Measurements from ENCODE around the gene ABHD2.

The ABHD2 gene

DNA sequence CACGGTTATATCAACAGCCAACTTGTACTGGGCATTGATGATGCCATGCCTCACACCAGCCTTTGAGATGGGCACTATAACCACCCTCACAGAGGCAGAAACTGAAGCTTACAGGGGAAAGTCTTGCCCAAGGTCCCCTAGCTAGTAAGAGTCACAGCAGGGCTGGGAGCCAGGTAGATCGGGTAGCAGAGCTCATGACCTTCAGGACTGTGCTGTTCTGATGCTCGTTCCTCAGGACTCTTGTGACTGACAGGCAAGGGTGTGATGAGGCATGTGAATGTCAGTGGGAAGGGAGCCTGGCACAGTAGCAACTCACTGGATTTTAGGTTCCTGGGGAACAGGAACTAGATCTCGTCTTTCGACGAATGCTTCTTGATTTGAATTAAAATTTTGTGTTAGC lies 67.4 kb downstream of the ABHD2 start:
- intact Hi-C loops (cut with micrococcal nuclease) = no loop called here
- peaks cover 11% of the 10 kb centered on the region for H3K4me1 Mint-ChIP-seq (ENCODE audit: low read depth)
- H3K4me3 Mint-ChIP-seq = no peak overlapping the region
- H3K27ac Mint-ChIP-seq = no peak overlapping the region
- peaks cover 65% of the 10 kb centered on the region for H3K36me3 Mint-ChIP-seq (ENCODE audit: low read depth)
- H3K9me3 Mint-ChIP-seq = no peaks in the 10 kb centered on the region
- no peaks in the 10 kb centered on the region for H3K27me3 Mint-ChIP-seq

DNA sequence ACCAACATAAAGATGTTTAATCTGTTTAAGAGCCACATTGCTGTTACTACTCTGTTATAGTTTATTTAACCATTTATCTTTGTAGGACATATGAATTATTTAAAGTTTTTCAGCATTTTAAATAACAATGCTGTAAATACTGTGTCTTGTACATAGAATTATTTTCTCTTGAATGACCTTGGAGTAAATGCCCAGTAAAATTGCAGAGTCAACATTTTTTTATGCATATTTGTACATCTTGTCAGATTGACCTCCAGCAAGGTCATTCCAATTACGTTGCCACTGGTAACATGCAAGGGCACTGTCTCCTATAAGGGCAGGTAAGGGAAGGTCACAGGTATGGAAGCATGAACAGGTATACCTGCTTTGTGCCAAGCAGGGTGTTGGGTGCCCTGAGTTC lies 68.8 kb downstream of the ABHD2 start:
- no peaks in the 10 kb centered on the region for H3K4me1 Mint-ChIP-seq (ENCODE audit: low read depth)
- H3K27me3 Mint-ChIP-seq = no peaks in the 10 kb centered on the region
- no peak overlapping the region for H3K4me3 Mint-ChIP-seq
- H3K9me3 Mint-ChIP-seq = no peaks in the 10 kb centered on the region
- no peak overlapping the region for H3K27ac Mint-ChIP-seq
- intact Hi-C loops (cut with micrococcal nuclease) = no loop called here
- peaks cover 66% of the 10 kb centered on the region for H3K36me3 Mint-ChIP-seq (ENCODE audit: low read depth)

DNA sequence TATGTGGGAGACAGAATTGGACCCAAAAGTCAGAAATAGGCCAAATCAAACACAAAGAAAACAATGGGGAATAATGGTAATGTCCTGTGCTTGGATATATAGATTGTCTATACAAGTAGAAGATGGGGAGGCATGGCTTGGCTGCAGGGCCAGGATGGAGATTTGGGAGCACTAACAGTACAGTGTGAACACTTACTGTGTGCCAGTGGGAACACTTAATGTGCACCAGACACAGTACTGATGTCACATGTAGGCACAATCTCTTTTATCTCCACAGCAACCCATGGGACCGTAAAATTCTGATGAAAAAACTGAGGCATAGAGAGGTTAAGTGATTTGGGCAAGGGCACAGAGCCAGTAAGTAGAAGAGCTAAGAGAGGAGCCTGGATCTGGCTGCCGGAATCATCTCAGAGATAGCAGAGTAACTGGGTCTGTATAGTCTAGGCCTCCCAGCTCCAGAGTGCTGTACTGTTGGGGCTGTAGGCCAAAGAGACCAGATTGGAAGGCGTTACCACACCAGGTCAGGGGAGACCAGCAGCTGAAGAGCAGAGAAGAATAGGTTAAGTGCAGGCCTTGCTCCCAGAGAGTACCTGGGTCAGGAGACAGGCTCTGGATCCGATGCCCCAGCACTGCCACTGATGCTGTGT lies 69.8 kb downstream of the ABHD2 start:
- Mint-ChIP-seq H3K4me1 (ENCODE audit: low read depth) (no peaks in the 10 kb centered on the region), H3K36me3 (ENCODE audit: low read depth) (peaks cover 64% of the 10 kb centered on the region), H3K27ac (no peak overlapping the region), H3K9me3 (no peaks in the 10 kb centered on the region), H3K4me3 (no peak overlapping the region), H3K27me3 (no peaks in the 10 kb centered on the region)
- intact Hi-C loops (cut with micrococcal nuclease) = no loop called here

DNA sequence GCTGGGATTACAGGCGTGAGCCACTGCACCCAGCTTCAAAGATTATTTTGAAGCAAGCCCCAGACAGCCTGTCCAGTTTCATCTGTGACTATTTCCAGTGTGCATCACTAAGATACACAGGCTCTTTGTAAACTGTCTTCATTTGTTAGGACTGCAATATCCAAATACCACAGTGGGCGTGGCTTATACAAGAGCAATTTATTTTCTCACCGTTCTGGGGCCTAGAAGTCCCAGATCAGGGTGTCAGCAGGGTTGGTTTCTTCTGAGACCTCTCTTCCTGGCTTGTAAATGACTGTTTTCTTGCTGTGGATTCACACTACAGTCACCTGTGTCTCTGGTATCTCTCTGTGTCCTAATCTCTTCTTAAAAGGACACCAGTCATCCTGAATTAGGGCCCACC lies 73.4 kb downstream of the ABHD2 start:
- no peaks in the 10 kb centered on the region for H3K9me3 Mint-ChIP-seq
- H3K4me3 Mint-ChIP-seq = no peak overlapping the region
- H3K4me1 Mint-ChIP-seq (ENCODE audit: low read depth) = no peaks in the 10 kb centered on the region
- no peak overlapping the region for H3K27ac Mint-ChIP-seq
- H3K27me3 Mint-ChIP-seq = no peaks in the 10 kb centered on the region
- intact Hi-C loops (cut with micrococcal nuclease) = no loop called here
- H3K36me3 Mint-ChIP-seq (ENCODE audit: low read depth) = peaks cover 50% of the 10 kb centered on the region

DNA sequence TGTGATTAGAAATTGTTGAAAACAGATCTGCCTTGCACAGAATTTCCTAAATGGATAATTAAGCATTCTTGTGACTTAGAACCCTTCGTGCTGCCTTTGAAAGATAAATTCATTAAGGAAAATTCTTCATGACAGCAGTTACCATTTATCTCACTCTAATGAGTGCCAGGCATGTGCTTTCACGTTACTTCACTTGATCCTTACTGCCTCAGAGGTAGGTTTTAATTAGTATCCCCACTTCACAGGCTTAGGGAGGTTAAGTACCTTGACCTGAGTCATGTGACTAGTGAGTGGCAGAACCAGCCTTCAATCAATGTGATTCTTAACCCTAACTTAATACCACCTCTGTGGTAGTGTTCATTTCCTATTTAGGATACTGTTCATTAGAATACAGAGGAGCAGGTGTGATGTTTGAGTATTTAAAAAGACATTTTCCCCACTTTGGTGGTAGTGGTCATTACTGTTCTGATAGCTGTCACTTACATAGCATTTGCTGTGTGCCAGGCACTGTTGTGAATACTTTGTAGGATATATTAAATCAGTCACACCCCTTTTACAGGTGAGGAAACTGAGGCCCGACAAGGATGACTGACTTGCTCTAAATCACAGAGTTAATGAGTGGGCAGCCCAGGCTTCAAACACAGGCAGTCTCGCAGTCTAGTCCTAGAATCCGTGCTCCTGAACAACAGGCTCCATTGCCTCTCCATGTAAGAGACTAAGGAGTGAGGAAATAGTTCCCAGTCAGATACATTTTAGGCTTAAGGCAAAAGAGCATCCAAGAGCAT lies 75.2 kb downstream of the ABHD2 start:
- Mint-ChIP-seq H3K27me3 (no peaks in the 10 kb centered on the region), H3K27ac (no peak overlapping the region)
- intact Hi-C loops (cut with micrococcal nuclease) = no loop called here

DNA sequence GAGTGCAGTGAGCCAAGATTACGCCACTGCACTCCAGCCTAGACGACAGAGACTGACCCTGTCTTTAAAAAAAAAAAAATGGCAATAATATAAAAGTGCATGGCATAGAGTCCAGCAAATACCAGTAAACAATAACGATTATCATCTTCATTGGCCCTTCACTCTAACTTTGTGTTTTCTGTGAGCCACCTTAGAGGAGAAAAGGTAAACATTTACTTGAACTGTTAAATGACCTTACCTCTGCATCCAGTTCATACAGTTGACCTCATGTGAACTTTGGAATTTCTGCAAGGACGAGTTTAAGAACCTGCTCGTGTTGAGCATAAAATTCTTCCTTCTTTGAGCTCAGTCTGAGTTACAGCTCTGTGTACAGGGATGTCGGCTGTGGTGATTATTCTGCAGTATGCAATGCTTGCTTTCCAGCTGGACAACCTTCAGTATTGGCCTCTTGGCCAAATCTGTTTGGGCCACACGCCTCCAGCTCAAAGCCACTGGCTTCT lies 76.5 kb downstream of the ABHD2 start:
- Mint-ChIP-seq H3K27me3 (no peaks in the 10 kb centered on the region), H3K36me3 (ENCODE audit: low read depth) (peaks cover 40% of the 10 kb centered on the region), H3K9me3 (no peaks in the 10 kb centered on the region), H3K27ac (no peak overlapping the region), H3K4me3 (no peak overlapping the region), H3K4me1 (ENCODE audit: low read depth) (peaks cover 16% of the 10 kb centered on the region)
- intact Hi-C loops (cut with micrococcal nuclease) = loop anchor here (5.0 kb wide), 1 partner anchor 32 kb away; no protein-coding TSS in a partner anchor

More for the DNA sequence above, 75.2 kb downstream of the ABHD2 start:
- H3K9me3 Mint-ChIP-seq = no peaks in the 10 kb centered on the region
- H3K4me1 Mint-ChIP-seq (ENCODE audit: low read depth) = peaks cover 16% of the 10 kb centered on the region
- peaks cover 43% of the 10 kb centered on the region for H3K36me3 Mint-ChIP-seq (ENCODE audit: low read depth)
- H3K4me3 Mint-ChIP-seq = no peak overlapping the region

DNA sequence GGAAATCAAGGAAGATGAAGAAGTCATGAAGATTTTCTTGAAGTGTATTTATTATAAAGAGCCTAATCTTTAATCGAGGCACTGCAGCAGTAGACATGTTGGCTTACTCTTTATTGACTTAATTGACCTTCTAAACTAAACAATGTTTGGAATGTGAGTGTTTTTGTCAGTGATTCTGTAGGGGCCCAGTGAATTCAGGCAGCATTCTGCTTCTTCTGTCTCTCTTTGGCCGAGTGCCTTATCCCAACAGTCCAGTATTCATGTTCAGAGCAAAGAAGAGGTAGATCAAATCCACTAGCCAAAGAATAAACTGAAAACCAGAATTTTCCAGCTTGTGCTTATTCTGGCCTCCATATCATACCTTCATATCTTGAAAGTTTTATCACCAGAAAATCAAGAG lies 77.4 kb downstream of the ABHD2 start:
- Mint-ChIP-seq H3K36me3 (ENCODE audit: low read depth) (peaks cover 33% of the 10 kb centered on the region), H3K27ac (peak overlapping the region; percentile 39), H3K4me3 (no peak overlapping the region), H3K9me3 (no peaks in the 10 kb centered on the region), H3K4me1 (ENCODE audit: low read depth) (peaks cover 16% of the 10 kb centered on the region), H3K27me3 (no peaks in the 10 kb centered on the region)
- intact Hi-C loops (cut with micrococcal nuclease) = loop anchor here (5.0 kb wide), 1 partner anchor 33 kb away; no protein-coding TSS in a partner anchor

DNA sequence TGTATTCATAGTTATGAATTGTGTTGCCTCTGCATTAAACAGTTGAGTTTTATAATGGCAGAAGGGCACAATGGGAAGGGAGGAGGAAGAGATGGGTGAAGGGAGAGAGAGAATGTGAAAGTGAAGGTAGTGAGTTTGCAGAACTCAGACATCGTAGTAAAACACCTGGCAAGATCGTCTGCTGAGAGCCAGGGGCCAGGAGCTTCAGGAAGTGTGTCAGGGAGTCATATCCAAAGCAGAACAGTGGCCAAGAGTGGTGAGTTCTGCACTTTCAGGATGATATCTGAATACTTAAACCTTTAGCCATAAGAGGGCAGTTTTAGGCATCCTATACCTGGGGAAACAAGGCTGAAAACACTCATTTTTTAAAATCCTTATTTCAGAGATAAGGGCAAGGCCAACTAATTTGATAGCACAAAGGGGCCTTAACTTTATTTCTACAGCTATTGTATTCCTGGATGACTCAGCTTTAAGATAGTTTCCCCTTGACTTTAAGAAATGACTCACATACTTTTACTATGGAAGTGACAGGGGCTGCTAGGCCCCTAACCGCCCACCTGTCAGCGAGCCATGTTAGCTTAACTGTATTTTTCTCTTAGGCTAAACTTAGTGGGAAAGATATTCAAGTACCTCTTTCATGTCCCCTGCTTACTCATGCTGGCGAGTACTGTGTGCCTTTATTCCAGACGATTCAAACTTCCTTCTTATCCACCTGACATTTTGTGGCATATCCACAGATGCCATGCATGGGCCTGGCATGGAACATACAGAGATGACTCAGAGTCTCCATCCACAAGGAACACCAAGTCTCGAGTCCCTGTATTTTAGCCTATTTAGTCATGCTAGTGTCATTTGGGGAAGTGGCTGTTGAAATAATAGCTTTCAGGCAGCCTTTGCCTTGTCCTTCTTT lies 79.3 kb downstream of the ABHD2 start:
- intact Hi-C loops (cut with micrococcal nuclease) = loop anchor here (5.0 kb wide), 1 partner anchor 35 kb away; no protein-coding TSS in a partner anchor
- Mint-ChIP-seq H3K36me3 (ENCODE audit: low read depth) (peaks cover 21% of the 10 kb centered on the region), H3K27ac (peak overlapping the region; percentile 42), H3K4me1 (ENCODE audit: low read depth) (peaks cover 16% of the 10 kb centered on the region), H3K27me3 (no peaks in the 10 kb centered on the region), H3K4me3 (no peak overlapping the region), H3K9me3 (no peaks in the 10 kb centered on the region)

DNA sequence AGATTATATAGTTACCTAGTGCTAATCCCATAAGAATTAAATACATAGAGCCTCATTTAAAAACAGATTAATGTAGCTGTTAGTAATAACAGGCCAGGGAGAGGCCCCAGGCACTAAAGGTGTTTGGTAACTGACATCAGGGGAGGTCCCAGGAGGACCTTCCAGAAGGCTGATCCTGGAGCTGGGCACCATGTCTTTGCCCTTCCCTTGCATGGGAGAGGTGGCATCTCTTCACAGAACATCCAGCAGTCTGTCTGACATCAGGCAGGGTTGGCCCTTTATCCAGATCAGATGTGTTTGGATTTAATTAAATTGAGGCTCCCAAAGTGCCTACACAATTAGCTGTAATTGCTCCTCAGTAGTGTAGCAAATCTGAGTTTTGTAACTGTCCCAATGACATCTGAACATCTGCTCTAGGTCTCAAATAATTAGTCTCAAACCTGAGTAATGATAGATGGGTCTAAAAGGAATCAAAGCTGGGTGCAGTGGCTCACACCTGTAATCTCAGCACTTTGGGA lies 80.1 kb downstream of the ABHD2 start:
- Mint-ChIP-seq H3K27me3 (no peaks in the 10 kb centered on the region), H3K27ac (no peak overlapping the region)
- intact Hi-C loops (cut with micrococcal nuclease) = loop anchor here (5.0 kb wide), 1 partner anchor 36 kb away; no protein-coding TSS in a partner anchor

DNA sequence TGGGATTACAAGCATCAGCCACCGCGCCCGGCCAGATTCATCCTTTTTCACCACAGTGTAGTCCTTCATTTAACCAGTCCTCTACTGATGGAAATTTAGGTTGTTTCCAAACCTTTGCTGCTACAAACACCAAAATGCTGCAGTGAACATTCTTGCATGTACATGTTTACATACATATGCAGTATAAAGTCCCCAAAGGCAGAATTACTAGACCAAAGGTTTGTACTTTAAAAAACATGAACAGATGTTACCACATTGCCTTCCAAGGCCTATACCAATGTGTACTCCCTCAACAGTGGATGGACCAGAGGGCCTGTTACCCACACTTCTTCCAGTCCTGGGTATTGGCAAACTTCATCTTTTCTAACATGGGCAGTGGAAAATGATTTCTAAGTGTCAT lies 82.1 kb downstream of the ABHD2 start:
- peaks cover 16% of the 10 kb centered on the region for H3K4me1 Mint-ChIP-seq (ENCODE audit: low read depth)
- no peak overlapping the region for H3K4me3 Mint-ChIP-seq
- intact Hi-C loops (cut with micrococcal nuclease) = no loop called here
- no peaks in the 10 kb centered on the region for H3K9me3 Mint-ChIP-seq
- peaks cover 28% of the 10 kb centered on the region for H3K36me3 Mint-ChIP-seq (ENCODE audit: low read depth)
- no peak overlapping the region for H3K27ac Mint-ChIP-seq
- no peaks in the 10 kb centered on the region for H3K27me3 Mint-ChIP-seq

More for the DNA sequence above, 80.1 kb downstream of the ABHD2 start:
- no peak overlapping the region for H3K4me3 Mint-ChIP-seq
- H3K9me3 Mint-ChIP-seq = no peaks in the 10 kb centered on the region
- peaks cover 24% of the 10 kb centered on the region for H3K36me3 Mint-ChIP-seq (ENCODE audit: low read depth)
- H3K4me1 Mint-ChIP-seq (ENCODE audit: low read depth) = peaks cover 16% of the 10 kb centered on the region

DNA sequence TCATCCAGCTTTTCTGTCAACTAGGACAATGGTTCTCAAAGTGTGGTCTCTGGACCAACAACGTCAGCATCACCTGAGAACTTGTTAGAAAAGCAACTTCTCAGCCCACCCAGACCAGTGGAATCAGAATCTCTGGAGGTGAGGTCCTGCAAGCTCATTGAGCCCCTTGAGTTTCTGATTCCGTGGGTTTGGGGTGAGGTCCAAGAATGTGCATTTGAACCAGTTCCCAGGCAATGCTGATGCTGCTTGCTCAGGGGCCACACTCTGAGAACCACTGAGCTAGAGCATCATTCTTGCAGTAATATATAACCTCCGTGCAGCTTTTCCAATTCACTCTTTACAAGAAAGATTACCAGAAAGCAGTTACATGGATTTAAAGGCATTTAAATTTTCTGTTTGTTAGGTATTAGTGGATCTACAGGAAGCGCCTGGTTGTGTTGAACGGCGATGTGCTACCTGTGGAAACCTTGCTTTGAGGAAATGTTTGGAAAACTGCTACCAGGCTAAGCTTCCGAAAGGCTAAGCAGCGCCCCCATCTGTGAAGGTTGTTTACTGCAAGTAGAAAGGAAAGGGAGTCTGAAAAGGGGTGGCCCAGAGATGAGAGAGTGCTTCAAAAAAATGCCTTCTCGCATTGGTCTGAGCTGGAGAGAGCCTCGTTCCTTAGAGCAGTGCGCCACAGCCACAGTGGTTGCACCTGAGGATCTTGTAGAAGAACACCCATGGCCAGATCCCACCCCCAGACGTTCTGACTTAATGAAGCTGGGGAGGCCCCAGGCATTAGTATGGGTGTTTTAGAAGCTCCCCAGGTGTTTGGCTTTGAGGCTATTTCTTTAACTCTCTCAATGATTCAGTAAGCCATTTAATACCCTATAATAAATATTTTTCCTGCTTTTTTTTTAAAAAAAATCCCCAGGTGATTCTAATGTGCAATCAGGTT lies 83.1 kb downstream of the ABHD2 start:
- intact Hi-C loops (cut with micrococcal nuclease) = loop anchor here (1.0 kb wide), 1 partner anchor 114 kb away; no protein-coding TSS in a partner anchor
- Mint-ChIP-seq H3K27me3 (no peaks in the 10 kb centered on the region), H3K4me3 (no peak overlapping the region), H3K27ac (no peak overlapping the region), H3K9me3 (no peaks in the 10 kb centered on the region), H3K4me1 (ENCODE audit: low read depth) (peaks cover 16% of the 10 kb centered on the region), H3K36me3 (ENCODE audit: low read depth) (peaks cover 39% of the 10 kb centered on the region)

DNA sequence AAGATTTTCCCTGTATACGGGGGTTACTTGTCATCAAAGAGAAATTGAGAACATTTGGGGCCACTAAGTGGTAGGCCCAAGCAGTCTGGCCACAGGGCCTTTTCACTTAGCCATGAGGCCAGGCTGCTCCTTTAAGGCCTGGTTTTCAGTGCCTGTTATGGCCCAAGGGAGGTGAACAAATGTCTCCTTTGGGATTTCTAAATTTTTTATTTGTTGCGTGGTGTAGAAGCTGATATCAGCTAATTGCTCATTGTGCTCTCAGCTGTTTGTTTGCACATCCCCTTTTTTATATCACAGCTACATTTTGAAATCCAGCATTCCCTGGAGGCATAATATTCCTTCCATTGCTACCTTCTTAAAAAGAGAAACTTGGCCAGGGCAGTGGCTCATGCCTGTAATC lies 84.7 kb downstream of the ABHD2 start:
- H3K27me3 Mint-ChIP-seq = no peaks in the 10 kb centered on the region
- H3K27ac Mint-ChIP-seq = no peak overlapping the region
- intact Hi-C loops (cut with micrococcal nuclease) = no loop called here
- peaks cover 5% of the 10 kb centered on the region for H3K4me1 Mint-ChIP-seq (ENCODE audit: low read depth)
- no peaks in the 10 kb centered on the region for H3K9me3 Mint-ChIP-seq
- H3K36me3 Mint-ChIP-seq (ENCODE audit: low read depth) = peaks cover 54% of the 10 kb centered on the region
- H3K4me3 Mint-ChIP-seq = no peak overlapping the region

DNA sequence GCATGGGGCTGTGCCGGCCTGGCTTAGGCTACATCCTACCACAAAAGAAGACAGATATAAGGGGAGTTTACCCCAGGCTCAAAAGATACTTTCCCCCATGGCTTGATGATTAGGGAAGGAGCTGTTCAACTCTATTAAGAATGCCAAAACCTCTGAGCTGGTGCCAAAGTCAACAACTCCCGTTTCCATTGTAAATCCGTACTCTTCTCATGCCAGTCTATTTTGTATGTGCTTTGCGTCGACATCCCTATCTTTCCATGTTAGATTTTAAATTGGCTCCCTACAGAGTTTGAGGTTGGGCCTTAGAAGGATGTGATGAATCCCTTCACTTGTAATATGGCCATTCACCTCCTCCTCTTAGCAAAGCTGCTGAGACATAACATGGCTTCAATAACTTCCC lies 86.2 kb downstream of the ABHD2 start:
- H3K36me3 Mint-ChIP-seq (ENCODE audit: low read depth) = peaks cover 60% of the 10 kb centered on the region
- no peak overlapping the region for H3K27ac Mint-ChIP-seq
- no peaks in the 10 kb centered on the region for H3K27me3 Mint-ChIP-seq
- intact Hi-C loops (cut with micrococcal nuclease) = no loop called here
- no peaks in the 10 kb centered on the region for H3K9me3 Mint-ChIP-seq
- H3K4me3 Mint-ChIP-seq = no peak overlapping the region
- no peaks in the 10 kb centered on the region for H3K4me1 Mint-ChIP-seq (ENCODE audit: low read depth)
